Astrocyte (in vitro differentiated cells and primary cell): ENCODE data around the gene ADAP1. TPM values are rescaled to one million over a fixed set of nuclear protein-coding genes. Genes with fewer than 3 reads are reported as not detected.
"Not testable (repeated sequence)": the region's sequence is repeated elsewhere in the genome, so short reads cannot be mapped to it uniquely, and the experiment has no call there.

ENCODE experiments used
- DNase-seq: peaks from one replicate; pipeline ENCODE4 v3.0.0-alpha.2; 2010; ENCODE audit warnings: low read depth
- FAIRE-seq: peaks from 2 replicates; lab custom pipeline; 2011; peaks lifted over from hg19 to GRCh38; lab: Jason Lieb, UNC
- H2AFZ ChIP-seq: 2 replicates; pipeline ENCODE4 v1.6.0; 2012; ENCODE audit warnings: low read depth, low read length, inconsistent platforms
- H3K27ac ChIP-seq: 2 replicates; pipeline ENCODE4 v1.5.1; 2011; ENCODE audit warnings: low read depth, low read length, inconsistent platforms
- H3K27me3 ChIP-seq: 2 replicates; pipeline ENCODE4 v1.6.0; 2011; ENCODE audit warnings: low read length, inconsistent platforms; ENCODE audit not compliant: insufficient read depth
- H3K36me3 ChIP-seq: 2 replicates; pipeline ENCODE4 v1.5.1; 2011; ENCODE audit warnings: low read length, inconsistent platforms; ENCODE audit not compliant: insufficient read depth
- H3K4me1 ChIP-seq: 2 replicates; pipeline ENCODE4 v1.5.1; 2011; ENCODE audit warnings: low read length, inconsistent platforms; ENCODE audit not compliant: insufficient read depth
- H3K4me2 ChIP-seq: 2 replicates; pipeline ENCODE4 v1.6.0; 2012; ENCODE audit warnings: low read length, inconsistent platforms
- H3K4me3 ChIP-seq: 2 replicates; pipeline ENCODE4 v1.5.1; 2011; ENCODE audit warnings: low read depth, mild to moderate bottlenecking, low read length, inconsistent platforms; ENCODE audit not compliant: insufficient read depth
- H3K79me2 ChIP-seq: 2 replicates; pipeline ENCODE4 v1.6.0; 2012; ENCODE audit warnings: mild to moderate bottlenecking, low read length, inconsistent platforms; ENCODE audit not compliant: insufficient read depth
- H3K9ac ChIP-seq: 2 replicates; pipeline ENCODE4 v1.6.0; 2012; ENCODE audit warnings: mild to moderate bottlenecking, low read length, inconsistent platforms
- H3K9me3 ChIP-seq: 2 replicates; pipeline ENCODE4 v1.5.1; 2012; ENCODE audit warnings: low read depth, mild to moderate bottlenecking, low read length, inconsistent platforms; ENCODE audit not compliant: insufficient read depth
- H4K20me1 ChIP-seq: 2 replicates; pipeline ENCODE4 v1.6.0; 2012; ENCODE audit warnings: low read length, inconsistent platforms; ENCODE audit not compliant: insufficient read depth
- H3K27ac Mint-ChIP-seq: one replicate; pipeline ENCODE4 v1.8.0; 2021; ENCODE audit warnings: mild to moderate bottlenecking, mixed read lengths; ENCODE audit not compliant: unreplicated experiment
- H3K27me3 Mint-ChIP-seq: one replicate; pipeline ENCODE4 v1.8.0; 2021; ENCODE audit warnings: low read depth, mixed read lengths; ENCODE audit not compliant: unreplicated experiment
- H3K36me3 Mint-ChIP-seq: one replicate; pipeline ENCODE4 v1.8.0; 2021; ENCODE audit warnings: low read depth, mixed read lengths; ENCODE audit not compliant: unreplicated experiment
- H3K4me1 Mint-ChIP-seq: one replicate; pipeline ENCODE4 v1.8.0; 2021; ENCODE audit warnings: low read depth, mixed read lengths; ENCODE audit not compliant: unreplicated experiment
- H3K4me3 Mint-ChIP-seq: one replicate; pipeline ENCODE4 v1.8.0; 2021; ENCODE audit warnings: mild to moderate bottlenecking, moderate library complexity, mixed read lengths; ENCODE audit not compliant: unreplicated experiment
- H3K9me3 Mint-ChIP-seq: one replicate; pipeline ENCODE4 v1.8.0; 2021; ENCODE audit warnings: mild to moderate bottlenecking, mixed read lengths; ENCODE audit not compliant: unreplicated experiment
- CTCF ChIP-seq: IDR thresholded peaks from 2 replicates; pipeline ENCODE4 v1.5.1; 2011; ENCODE audit warnings: low read depth, mild to moderate bottlenecking, inconsistent platforms, low read length, moderate library complexity; ENCODE audit not compliant: insufficient read depth
- EZH2 ChIP-seq: IDR thresholded peaks from 2 replicates; pipeline ENCODE4 v1.6.1; 2012; ENCODE audit warnings: mild to moderate bottlenecking, low read length, inconsistent platforms; ENCODE audit not compliant: insufficient read depth
- total RNA-seq: library from RNA; stranded (reverse); gene quantifications from 2 replicates; pipeline ENCODE4 v1.2.1, GENCODE V29; 2021

ADAP1 gene
- total RNA-seq, 1 donor from 2014 or later, result 4.8 TPM

- Histone ChIP-seq H3K79me2 (no peaks in the 10 kb centered on the region), H3K4me2 (no peak overlapping the region), H3K9me3 (peaks cover 4% of the 10 kb centered on the region), H3K27me3 (peaks cover 8% of the 10 kb centered on the region), H3K36me3 (no peaks in the 10 kb centered on the region), H3K27ac (no peak overlapping the region), H4K20me1 (no peaks in the 10 kb centered on the region), H3K9ac (no peak overlapping the region), H2AFZ (no peak overlapping the region), H3K4me3 (no peak overlapping the region), H3K4me1 (no peaks in the 10 kb centered on the region)
- H3K9me3 Mint-ChIP-seq, result peaks cover 11% of the 10 kb centered on the region
- no peak for TF ChIP-seq EZH2
- TF ChIP-seq CTCF, result no peak
- H3K27me3 Mint-ChIP-seq, result peaks cover 25% of the 10 kb centered on the region
- H3K36me3 Mint-ChIP-seq, result peaks cover 3% of the 10 kb centered on the region
- H3K4me3 Mint-ChIP-seq, result no peak overlapping the region
- DNase-seq (no peak), FAIRE-seq (no peak)
- H3K4me1 Mint-ChIP-seq, result no peaks in the 10 kb centered on the region
- no peak overlapping the region for H3K27ac Mint-ChIP-seq
Measured at GRCh38 chr7:944744-945143, 9.7 kb downstream of the ADAP1 start.

GRCh38 chr7:943793-944192 lies 10.7 kb downstream of the ADAP1 start:
- not testable (repeated sequence) for H4K20me1 ChIP-seq, H3K9ac ChIP-seq, H3K36me3 ChIP-seq, H3K27ac ChIP-seq, H3K4me2 ChIP-seq, H3K4me3 ChIP-seq, FAIRE-seq, H3K4me1 ChIP-seq, H3K27ac Mint-ChIP-seq, H3K9me3 ChIP-seq, H3K36me3 Mint-ChIP-seq, DNase-seq, H3K4me3 Mint-ChIP-seq, H2AFZ ChIP-seq, H3K79me2 ChIP-seq, H3K4me1 Mint-ChIP-seq, H3K27me3 ChIP-seq
- Mint-ChIP-seq H3K9me3 (peaks cover 11% of the 10 kb centered on the region), H3K27me3 (peaks cover 24% of the 10 kb centered on the region)

GRCh38 chr7:940599-941408 lies 13.7 kb downstream of the ADAP1 start:
- H3K4me2 ChIP-seq, result no peak overlapping the region
- Mint-ChIP-seq H3K9me3 (peaks cover 11% of the 10 kb centered on the region), H3K4me3 (no peak overlapping the region), H3K36me3 (peaks cover 6% of the 10 kb centered on the region), H3K27me3 (peaks cover 20% of the 10 kb centered on the region), H3K4me1 (peaks cover 6% of the 10 kb centered on the region), H3K27ac (no peak overlapping the region)
- H3K4me1 ChIP-seq, result no peaks in the 10 kb centered on the region
- peaks cover 8% of the 10 kb centered on the region for H3K27me3 ChIP-seq
- no peaks in the 10 kb centered on the region for H3K79me2 ChIP-seq
- no peak overlapping the region for H2AFZ ChIP-seq
- no peak overlapping the region for H3K4me3 ChIP-seq
- peaks cover 4% of the 10 kb centered on the region for H3K9me3 ChIP-seq
- no peak overlapping the region for H3K27ac ChIP-seq
- no peaks in the 10 kb centered on the region for H3K36me3 ChIP-seq
- no peaks in the 10 kb centered on the region for H4K20me1 ChIP-seq
- no peak for TF ChIP-seq CTCF
- no peak for TF ChIP-seq EZH2
- DNase-seq (no peak), FAIRE-seq (no peak)
- no peak overlapping the region for H3K9ac ChIP-seq
